Kidney epithelial cell (primary cell): ENCODE results near the gene CFAP251. TPM values are rescaled to one million over a fixed set of nuclear protein-coding genes. Genes with fewer than 3 reads are reported as not detected.

Source experiments
- DNase-seq: peaks from one replicate; pipeline ENCODE4 v3.0.0-alpha.2; 2010; ENCODE audit warnings: low read depth
- H3K27me3 ChIP-seq: 2 replicates; pipeline ENCODE4 v1.6.0; 2011; ENCODE audit warnings: low read length; ENCODE audit not compliant: control insufficient read depth, insufficient read depth
- H3K36me3 ChIP-seq: 2 replicates; pipeline ENCODE4 v1.5.1; 2011; ENCODE audit warnings: low read length; ENCODE audit not compliant: control insufficient read depth, insufficient read depth
- H3K4me3 ChIP-seq: 2 replicates; pipeline ENCODE4 v1.5.1; 2011; ENCODE audit warnings: low read depth, mild to moderate bottlenecking, control low read depth, low read length
- CTCF ChIP-seq: IDR thresholded peaks from 2 replicates; pipeline ENCODE4 v1.5.1; 2011; ENCODE audit warnings: mild to moderate bottlenecking, moderate library complexity, low read length, control low read depth, inconsistent platforms; ENCODE audit not compliant: insufficient read depth, poor library complexity, severe bottlenecking
- total RNA-seq: library from RNA; depleted of rRNA; stranded (reverse); fragments of >200 nt; gene quantifications from 2 replicates; pipeline ENCODE4 v1.2.3, GENCODE V29; 2015

The CFAP251 gene
- total RNA-seq, 1 donor from 2014 or later = 3.7 TPM

DNA sequence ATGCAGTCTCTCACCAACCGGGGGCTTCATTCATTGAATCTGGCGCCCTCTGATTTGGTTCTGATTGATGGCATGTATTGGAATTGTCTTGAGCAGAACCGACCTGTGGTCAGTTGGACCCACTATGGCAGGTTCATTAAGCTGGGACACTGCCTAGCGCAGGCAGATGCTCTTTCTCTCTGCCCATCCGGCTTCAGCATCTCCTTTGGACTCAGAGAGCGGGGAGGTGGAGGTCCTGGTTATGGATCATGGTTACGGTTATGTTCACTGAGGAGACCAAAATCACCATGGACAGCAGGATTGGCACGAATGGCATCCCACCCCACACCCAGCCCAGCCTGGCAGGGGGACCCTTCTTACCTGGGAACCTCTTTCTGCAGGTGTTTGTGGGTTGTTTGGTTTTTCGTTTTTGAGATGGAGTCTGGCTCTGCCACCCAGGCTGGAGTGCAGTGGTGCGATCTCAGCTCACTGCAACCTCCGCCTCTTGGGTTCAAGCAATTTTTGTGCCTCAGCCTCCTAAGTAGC, 86.9 kb downstream of the CFAP251 start:
- no peak overlapping the region for H3K4me3 ChIP-seq
- no peak for DNase-seq
- no peak for TF ChIP-seq CTCF
- no peaks in the 10 kb centered on the region for H3K27me3 ChIP-seq
- no peaks in the 10 kb centered on the region for H3K36me3 ChIP-seq

- DNase-seq = no peak
- no peaks in the 10 kb centered on the region for H3K36me3 ChIP-seq
- TF ChIP-seq CTCF = no peak
- no peak overlapping the region for H3K4me3 ChIP-seq
- H3K27me3 ChIP-seq = no peaks in the 10 kb centered on the region
Observed at GRCh38 chr12:122006186-122006926, 88.0 kb downstream of the CFAP251 start.

GRCh38 chr12:122009741-122010140, 91.3 kb downstream of the CFAP251 start:
- Histone ChIP-seq H3K4me3 (no peak overlapping the region), H3K27me3 (no peaks in the 10 kb centered on the region), H3K36me3 (no peaks in the 10 kb centered on the region)
- DNase-seq = no peak
- TF ChIP-seq CTCF = no peak

DNA sequence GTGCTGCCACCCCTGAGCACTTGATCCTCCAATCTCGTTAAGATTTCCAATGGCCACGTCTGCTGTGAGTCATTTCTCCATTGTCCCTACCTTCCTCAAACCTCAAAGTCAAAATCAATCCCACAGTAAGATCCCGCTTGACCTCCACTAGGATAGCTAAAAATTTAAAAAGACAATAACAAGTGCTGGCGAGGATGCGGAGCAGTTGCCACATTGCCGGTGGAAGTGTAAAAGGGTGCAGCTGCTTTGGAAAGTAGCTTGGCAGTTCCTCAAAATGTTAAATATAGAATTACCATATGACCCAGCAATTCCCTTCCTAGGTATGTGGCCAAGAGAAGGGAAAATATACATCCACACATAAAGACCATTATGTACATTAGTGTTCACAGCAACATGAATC, 93.8 kb downstream of the CFAP251 start:
- Histone ChIP-seq H3K4me3 (no peak overlapping the region), H3K36me3 (no peaks in the 10 kb centered on the region), H3K27me3 (no peaks in the 10 kb centered on the region)
- no peak for DNase-seq
- TF ChIP-seq CTCF = no peak

- no peak for TF ChIP-seq CTCF
- Histone ChIP-seq H3K36me3 (no peaks in the 10 kb centered on the region), H3K4me3 (no peak overlapping the region), H3K27me3 (no peaks in the 10 kb centered on the region)
- no peak for DNase-seq
Observed at GRCh38 chr12:122013136-122013535, 94.7 kb downstream of the CFAP251 start.
